Stimulated activated CD4-positive, alpha-beta T cell treated with anti-CD3 and anti-CD28 coated beads, Interleukin-1b, Interleukin-23, amount 100 ng/mL, for 4 hours (primary cell): ENCODE results near the gene EDIL3.

Experiments used
- DNase-seq, 2 donors: peaks; one replicate each; pipeline ENCODE4 v3.0.0-alpha.2; 2020; ENCODE audit warnings: low read depth in 2 of 2

EDIL3 gene

DNA sequence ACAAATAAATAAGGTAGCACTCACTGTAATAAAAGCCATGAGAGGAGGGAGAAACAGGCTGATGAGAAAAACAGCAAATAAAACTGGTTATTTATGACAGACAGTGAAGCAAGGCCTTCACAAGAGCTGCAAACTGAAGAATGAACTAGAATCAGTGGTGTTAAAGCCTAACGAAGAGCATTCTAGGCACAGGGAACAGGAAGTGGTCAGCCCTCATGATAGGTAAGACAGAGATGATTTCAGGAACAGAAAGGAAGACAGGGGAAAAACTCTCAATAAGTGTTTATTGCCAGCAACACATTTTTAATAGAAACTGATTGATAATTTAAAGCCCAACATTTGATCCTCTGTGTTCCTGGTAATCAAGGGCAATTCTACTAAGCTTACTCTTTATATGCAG, 124.5 kb downstream of the EDIL3 start:
- DNase-seq: no peak

DNA sequence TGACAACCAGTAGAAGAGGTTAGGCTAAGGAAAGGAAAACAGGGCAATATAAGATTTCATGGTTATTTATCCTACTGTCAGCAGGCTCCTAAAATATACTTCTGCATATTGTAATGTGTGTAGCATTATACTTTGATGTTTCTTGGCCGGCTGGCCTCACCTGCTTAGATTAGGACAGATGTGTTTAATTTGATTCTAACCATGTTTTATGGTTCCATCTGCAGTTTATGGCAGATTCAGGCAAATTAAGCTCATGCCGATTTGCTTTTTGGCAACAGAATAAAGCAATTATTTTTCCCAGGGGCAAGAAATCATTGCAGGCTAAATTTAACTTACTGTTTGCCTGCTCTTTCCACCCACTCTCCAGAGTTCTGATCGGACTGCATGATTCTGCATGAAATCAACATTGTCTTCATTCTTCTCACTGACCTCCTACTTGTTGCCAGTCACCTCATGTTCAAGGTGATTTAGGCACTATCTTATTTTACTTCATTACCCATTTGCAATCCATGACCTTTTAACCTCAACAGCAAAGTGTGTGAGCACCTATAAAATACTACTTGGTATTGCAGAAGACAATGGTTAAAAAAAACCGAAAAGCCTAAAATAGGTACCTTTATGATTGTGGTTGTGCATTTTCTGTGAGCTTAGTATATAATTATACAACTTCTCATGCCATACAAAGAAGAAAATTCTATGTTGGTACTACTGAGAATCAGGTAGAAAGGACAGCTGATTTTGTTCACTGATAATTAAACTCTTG, 125.2 kb downstream of the EDIL3 start:
- DNase-seq: no peak

GRCh38 chr5:84257061-84257460, 127.6 kb downstream of the EDIL3 start:
- DNase-seq: no peak

GRCh38 chr5:84255315-84255714, 129.4 kb downstream of the EDIL3 start:
- DNase-seq: no peak

GRCh38 chr5:84253946-84254345, 130.7 kb downstream of the EDIL3 start:
- DNase-seq: no peak

DNA sequence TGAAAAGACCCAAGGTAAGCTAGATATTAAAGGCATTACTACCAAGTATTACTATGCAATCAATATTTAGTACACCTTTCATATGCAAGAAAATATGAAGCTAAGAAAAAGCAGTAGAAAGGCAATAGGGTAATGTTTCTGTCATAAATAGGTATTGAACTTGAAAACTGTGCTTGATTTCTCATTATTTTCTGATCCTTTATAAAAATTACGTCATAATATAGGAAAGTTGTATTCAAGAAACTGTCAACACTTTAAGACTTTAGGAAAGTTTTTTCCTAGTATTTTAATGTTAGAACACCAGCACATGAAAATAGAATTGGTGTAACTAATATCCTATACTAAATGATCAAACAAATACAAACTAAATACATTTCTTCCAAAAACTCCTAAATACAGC, 133.2 kb downstream of the EDIL3 start:
- no peak for DNase-seq

GRCh38 chr5:84249918-84250630, 134.6 kb downstream of the EDIL3 start:
- DNase-seq: no peak

DNA sequence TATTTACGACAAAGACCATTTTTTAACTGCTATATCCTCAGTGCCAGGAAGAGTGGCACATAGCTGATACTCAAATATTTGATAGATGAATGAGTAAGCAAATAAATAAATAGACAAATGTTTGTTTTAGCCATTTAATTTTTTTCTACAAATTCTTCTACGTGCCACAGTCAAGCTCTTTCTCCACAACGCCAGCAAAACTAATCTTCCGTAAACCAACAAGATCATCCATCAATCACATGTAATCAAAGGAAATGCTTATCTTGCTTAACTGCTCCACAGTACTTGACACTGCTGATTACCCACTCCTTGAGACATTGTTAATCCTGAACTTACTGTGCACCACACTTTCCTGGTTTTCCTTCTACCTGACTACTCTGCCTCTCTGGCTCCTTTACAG, 136.7 kb downstream of the EDIL3 start:
- DNase-seq: no peak

DNA sequence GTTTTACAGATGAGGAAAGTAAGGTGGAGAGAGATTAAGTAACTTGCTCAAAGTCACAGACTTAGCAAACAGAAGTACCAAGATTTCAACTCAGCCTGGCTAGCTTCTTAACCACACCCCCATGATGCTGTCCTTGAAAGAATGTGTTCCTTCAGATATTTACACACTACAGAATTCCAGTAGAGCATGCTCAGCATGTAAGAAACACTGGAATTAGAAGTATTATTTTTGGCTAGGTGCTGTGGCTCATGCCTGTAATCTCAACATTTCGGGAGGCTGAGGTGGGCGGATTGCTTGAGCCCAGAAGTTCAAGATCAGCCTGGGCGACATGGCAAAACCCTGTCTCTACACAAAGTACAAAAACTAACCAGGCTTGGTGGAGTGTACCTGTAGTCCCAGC, 142.4 kb downstream of the EDIL3 start:
- no peak for DNase-seq

- no peak for DNase-seq
Observed at GRCh38 chr5:84239494-84239893, 145.2 kb downstream of the EDIL3 start.

DNA sequence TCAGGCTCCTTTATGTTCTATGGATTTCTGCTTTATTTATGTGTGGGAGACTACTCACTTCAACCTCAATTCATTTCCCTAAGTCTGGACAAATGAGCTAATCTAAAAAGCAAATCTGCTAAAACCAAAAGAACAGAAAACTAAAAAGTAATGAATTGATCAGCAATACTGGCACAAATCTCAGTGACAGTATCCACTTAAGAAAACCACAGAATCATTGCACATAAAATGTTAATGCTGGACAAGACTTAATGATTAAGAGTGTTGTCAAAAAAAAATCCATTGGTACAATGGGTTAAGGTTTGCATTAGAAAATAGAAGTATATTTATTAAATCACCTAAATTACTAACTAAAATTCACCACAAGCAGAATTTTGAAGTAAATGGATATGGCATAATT, 147.6 kb downstream of the EDIL3 start:
- DNase-seq: no peak

GRCh38 chr5:84231433-84231832, 153.2 kb downstream of the EDIL3 start:
- no peak for DNase-seq

DNA sequence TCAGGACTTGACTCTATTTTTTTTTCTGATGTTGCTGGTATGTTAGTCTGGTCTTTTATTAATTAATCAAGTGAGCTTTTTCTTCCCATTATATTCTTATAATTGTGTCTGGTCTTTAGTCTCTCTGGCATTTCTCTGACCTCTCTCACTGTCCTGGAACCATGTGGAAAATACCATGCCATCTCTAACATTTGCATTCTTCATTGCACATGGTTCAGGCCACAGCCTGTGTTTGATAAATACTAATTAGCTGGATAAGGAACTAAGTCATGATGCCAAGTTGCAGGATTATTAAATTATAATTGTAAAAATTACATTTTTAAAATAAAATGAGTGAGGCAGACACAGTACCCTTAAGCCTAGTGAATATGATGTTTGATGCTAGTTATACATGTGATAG, 155.6 kb downstream of the EDIL3 start:
- DNase-seq: no peak

- no peak for DNase-seq
Observed at GRCh38 chr5:84228266-84228665, 156.4 kb downstream of the EDIL3 start.

GRCh38 chr5:84227236-84227635, 157.4 kb downstream of the EDIL3 start:
- no peak for DNase-seq

DNA sequence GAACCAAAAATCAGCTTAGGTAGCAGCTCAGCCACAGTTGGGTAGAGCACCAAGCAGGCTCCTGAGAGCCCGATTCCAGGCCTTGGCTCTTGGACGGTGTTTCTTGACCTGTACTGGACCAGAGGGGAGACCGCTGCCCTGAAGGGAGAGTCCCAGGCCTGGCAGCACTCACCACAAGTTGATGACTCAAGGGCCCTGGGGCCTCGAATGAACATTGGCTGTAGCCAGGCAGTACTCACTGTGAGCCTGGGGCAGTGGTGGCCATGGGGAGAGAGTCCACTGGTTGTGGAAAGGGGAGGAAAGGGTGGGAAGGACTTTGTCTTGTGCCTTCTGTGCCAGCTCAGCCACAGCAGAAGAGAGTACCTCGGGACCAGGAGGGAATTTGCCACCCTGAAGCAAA, 166.1 kb downstream of the EDIL3 start:
- no peak for DNase-seq

GRCh38 chr5:84215521-84215920, 169.2 kb downstream of the EDIL3 start:
- DNase-seq: no peak

GRCh38 chr5:84213861-84214260, 170.8 kb downstream of the EDIL3 start:
- no peak for DNase-seq

- DNase-seq: no peak
Observed at GRCh38 chr5:84213212-84213611, 171.5 kb downstream of the EDIL3 start.

DNA sequence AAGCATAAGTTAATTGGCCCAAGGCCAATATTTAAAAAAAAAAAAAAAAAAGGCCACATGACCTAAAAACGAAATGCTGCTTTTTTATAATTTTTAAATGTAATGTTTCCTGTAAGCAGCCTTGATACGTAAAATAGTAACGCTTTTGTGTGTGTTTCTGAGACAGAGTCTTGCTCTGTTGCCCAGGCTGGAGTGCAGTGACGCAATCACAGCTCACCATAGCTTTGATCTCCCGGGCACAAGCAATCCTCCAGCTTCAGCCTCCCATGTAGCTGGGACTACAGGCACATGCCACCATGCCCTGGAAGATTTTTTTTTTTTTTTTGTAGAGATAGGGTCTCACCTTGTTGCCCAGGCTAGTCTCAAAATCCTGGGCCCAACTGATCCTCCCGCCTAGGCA, 179.9 kb downstream of the EDIL3 start:
- no peak for DNase-seq

DNA sequence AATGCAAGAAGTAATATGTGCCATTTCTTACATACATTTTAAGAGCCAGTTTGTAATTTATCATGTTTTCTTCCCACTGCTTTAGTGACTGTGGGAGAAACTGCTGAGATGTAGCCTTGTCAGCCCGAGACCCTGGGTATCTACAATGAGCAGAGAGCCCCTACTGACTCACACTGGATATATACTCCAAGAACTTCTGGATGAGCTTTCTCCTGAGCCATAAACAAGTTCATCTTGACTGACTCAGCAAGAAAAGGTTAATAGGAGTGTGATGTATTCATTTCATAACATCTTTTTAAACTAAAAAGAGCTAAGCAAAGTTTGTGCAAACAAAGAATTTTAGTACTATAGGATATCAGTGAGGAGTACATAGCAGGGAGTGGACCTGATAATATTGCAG, 182.5 kb downstream of the EDIL3 start:
- no peak for DNase-seq

GRCh38 chr5:84197538-84197937, 187.1 kb downstream of the EDIL3 start:
- DNase-seq: no peak

DNA sequence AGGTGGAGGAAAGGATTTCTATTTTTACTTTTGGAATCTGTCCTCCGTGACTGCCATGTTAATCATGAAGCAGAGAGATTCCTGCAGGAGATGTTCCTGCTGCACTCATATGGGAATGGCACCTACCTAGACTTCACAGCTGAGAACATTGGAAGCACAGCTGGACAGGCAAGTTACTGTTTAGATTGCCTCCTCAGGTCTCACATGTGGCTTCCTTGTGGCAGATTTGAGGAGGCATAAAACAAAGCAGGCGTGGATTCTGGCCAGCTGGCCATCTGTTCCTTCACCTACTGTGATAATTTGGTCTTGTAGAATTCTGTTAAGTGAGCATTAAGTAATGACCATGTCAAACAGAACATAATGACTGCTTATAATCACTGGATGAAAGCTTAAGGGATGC, 193.4 kb downstream of the EDIL3 start:
- no peak for DNase-seq

GRCh38 chr5:84184857-84185256, 199.8 kb downstream of the EDIL3 start:
- no peak for DNase-seq
